ENCODE measurements around the gene RBSN. TPM values are rescaled to one million over a fixed set of nuclear protein-coding genes. Genes with fewer than 3 reads are reported as not detected.

RBSN gene
- polyA plus RNA-seq, 1 donor, result 33.3 TPM

Other genes starting within 250 kb of the RBSN start
- 66.5 TPM for gene NR2C2, start 151.6 kb downstream of the RBSN start, polyA plus RNA-seq (ENCODE audit: insufficient read length)
- 102 TPM for gene MRPS25, start 33.8 kb downstream of the RBSN start, polyA plus RNA-seq (ENCODE audit: insufficient read length)
- gene CAPN7, start 107.1 kb upstream of the RBSN start, polyA plus RNA-seq (ENCODE audit: insufficient read length), result 59.9 TPM
- gene SH3BP5, start 233.4 kb upstream of the RBSN start, polyA plus RNA-seq (ENCODE audit: insufficient read length), result 47.2 TPM